ENCODE data around the gene ANTXR1.

The ANTXR1 gene

GRCh38 chr2:69224512-69224837 lies 211.5 kb downstream of the ANTXR1 start:
- ATAC-seq = no peak
- TF ChIP-seq ZNF70 (CRISPR knock-in tag; IDR thresholded peaks at IDR 0.05) (no peak), ZNF8 (CRISPR knock-in tag; IDR thresholded peaks at IDR 0.05) (no peak), TCF4 (CRISPR knock-in tag; IDR thresholded peaks at IDR 0.05; ENCODE audit: borderline replicate concordance) (no peak)

- no peak for ATAC-seq
These were observed 213.0 kb downstream of the ANTXR1 start for GRCh38 chr2:69225933-69226332.

GRCh38 chr2:69226903-69227302 lies 213.9 kb downstream of the ANTXR1 start:
- no peak for TF ChIP-seq TOX (CRISPR knock-in tag; IDR thresholded peaks at IDR 0.05; ENCODE audit: borderline replicate concordance)
- ATAC-seq = no peak

More at GRCh38 chr2:69225933-69226332, 213.0 kb downstream of the ANTXR1 start:
- TF ChIP-seq ESRRG (CRISPR knock-in tag; IDR thresholded peaks at IDR 0.05) = no peak
- TF ChIP-seq RARB (CRISPR knock-in tag; IDR thresholded peaks at IDR 0.05) = no peak
- no peak for TF ChIP-seq ZFP30 (CRISPR knock-in tag; IDR thresholded peaks at IDR 0.05)

GRCh38 chr2:69227716-69228115 lies 214.7 kb downstream of the ANTXR1 start:
- no peak for ATAC-seq
- TF ChIP-seq CSRNP3 (CRISPR knock-in tag; IDR thresholded peaks at IDR 0.05) = no peak
- TF ChIP-seq OSR1 (CRISPR knock-in tag; IDR thresholded peaks at IDR 0.05) = no peak
- TF ChIP-seq RARB (CRISPR knock-in tag; IDR thresholded peaks at IDR 0.05) = no peak
- TF ChIP-seq GLIS3 (CRISPR knock-in tag; IDR thresholded peaks at IDR 0.05) = no peak
- no peak for TF ChIP-seq ZFP3 (CRISPR knock-in tag; IDR thresholded peaks at IDR 0.05)
- no peak for TF ChIP-seq PATZ1 (CRISPR knock-in tag; IDR thresholded peaks at IDR 0.05; ENCODE audit: borderline replicate concordance)
- TF ChIP-seq TSHZ2 (CRISPR knock-in tag; IDR thresholded peaks at IDR 0.05) = no peak
- no peak for TF ChIP-seq BACH2 (CRISPR knock-in tag; IDR thresholded peaks at IDR 0.05; ENCODE audit: borderline replicate concordance)
- TF ChIP-seq ESRRG (CRISPR knock-in tag; IDR thresholded peaks at IDR 0.05) = no peak
- no peak for TF ChIP-seq ZC3H10 (CRISPR knock-in tag; IDR thresholded peaks at IDR 0.05)
- no peak for TF ChIP-seq TCF4 (CRISPR knock-in tag; IDR thresholded peaks at IDR 0.05; ENCODE audit: borderline replicate concordance)
- no peak for TF ChIP-seq CREB5 (CRISPR knock-in tag; IDR thresholded peaks at IDR 0.05; ENCODE audit: low read depth)
- no peak for TF ChIP-seq ISL1 (CRISPR knock-in tag; IDR thresholded peaks at IDR 0.05)
- no peak for TF ChIP-seq ARNTL (CRISPR knock-in tag; IDR thresholded peaks at IDR 0.05; ENCODE audit: borderline replicate concordance, low read depth)
- TF ChIP-seq ZFP30 (CRISPR knock-in tag; IDR thresholded peaks at IDR 0.05) = no peak
- TF ChIP-seq POU6F1 (CRISPR knock-in tag; IDR thresholded peaks at IDR 0.05; ENCODE audit: borderline replicate concordance, low read depth) = no peak
- no peak for TF ChIP-seq ZNF70 (CRISPR knock-in tag; IDR thresholded peaks at IDR 0.05)
- TF ChIP-seq SNAI2 (CRISPR knock-in tag; IDR thresholded peaks at IDR 0.05) = no peak
- TF ChIP-seq CSDC2 (CRISPR knock-in tag; IDR thresholded peaks at IDR 0.05) = no peak
